ENCODE measurements around the gene SNRNP40.
"Not testable (repeated sequence)": the region's sequence is repeated elsewhere in the genome, so short reads cannot be mapped to it uniquely, and the experiment has no call there.

The SNRNP40 gene

GRCh38 chr1:31296486-31297276 is at the start of gene SNRNP40, which contains the start of gene ZCCHC17:
Gene SNRNP40, minus strand, starts transcription at chr1:31296788. Its CDS starts 37 bp downstream, at chr1:31296751.
Gene ZCCHC17, plus strand, starts transcription at chr1:31297032. Its CDS starts 13,067 bp downstream, at chr1:31310099.
- peak; percentile 97 for DNase-seq

GRCh38 chr1:31345635-31346034 is 49.0 kb upstream of the SNRNP40 start:
- no peak for DNase-seq

- no peak for DNase-seq
Measured at GRCh38 chr1:31344503-31344902, 47.9 kb upstream of the SNRNP40 start.

GRCh38 chr1:31336687-31337467 is 40.3 kb upstream of the SNRNP40 start:
- DNase-seq: no peak

GRCh38 chr1:31335007-31335406 is 38.4 kb upstream of the SNRNP40 start:
- peak; percentile 7 for DNase-seq

GRCh38 chr1:31327381-31327780 is 30.8 kb upstream of the SNRNP40 start:
- DNase-seq: no peak

- no peak for DNase-seq
Measured at GRCh38 chr1:31326461-31326860, 29.9 kb upstream of the SNRNP40 start.

- DNase-seq: no peak
Measured at GRCh38 chr1:31324992-31325391, 28.4 kb upstream of the SNRNP40 start.

- no peak for DNase-seq
Measured at GRCh38 chr1:31324093-31324492, 27.5 kb upstream of the SNRNP40 start.

- no peak for DNase-seq
Measured at GRCh38 chr1:31318146-31318545, 21.6 kb upstream of the SNRNP40 start.

- DNase-seq: no peak
Measured at GRCh38 chr1:31315902-31316301, 19.3 kb upstream of the SNRNP40 start.

GRCh38 chr1:31310198-31310597 is 13.6 kb upstream of the SNRNP40 start:
- DNase-seq: no peak

GRCh38 chr1:31308036-31308435 is 11.4 kb upstream of the SNRNP40 start:
- DNase-seq: no peak

- DNase-seq: no peak
Measured at GRCh38 chr1:31306278-31306677, 9.7 kb upstream of the SNRNP40 start.

GRCh38 chr1:31302709-31303441 is 6.3 kb upstream of the SNRNP40 start:
- DNase-seq: no peak

GRCh38 chr1:31300193-31300592 is 3.6 kb upstream of the SNRNP40 start:
- DNase-seq: no peak

- DNase-seq: no peak
Measured at GRCh38 chr1:31299365-31299764, 2.8 kb upstream of the SNRNP40 start.

GRCh38 chr1:31297277-31298247 is 974 bp upstream of the SNRNP40 start:
- DNase-seq: no peak

- no peak for DNase-seq
Measured at GRCh38 chr1:31295874-31296485, 608 bp downstream of the SNRNP40 start.

- DNase-seq: no peak
Measured at GRCh38 chr1:31289021-31289420, 7.6 kb downstream of the SNRNP40 start.

- not testable (repeated sequence) for DNase-seq
Measured at GRCh38 chr1:31287791-31288190, 8.8 kb downstream of the SNRNP40 start.

GRCh38 chr1:31282426-31282825 is 14.2 kb downstream of the SNRNP40 start:
- not testable (repeated sequence) for DNase-seq
